ENCODE results near the gene GAS2L2.

GRCh38 chr17:35709874-35710273 lies 43.2 kb downstream of the GAS2L2 start:
- no peak for TF ChIP-seq CTCF (IDR thresholded peaks at IDR 0.05)
- no peak for TF ChIP-seq POLR2AphosphoS5 (IDR thresholded peaks at IDR 0.05)

Data from stomach (tissue), 4 donors.